CD4-positive, alpha-beta T cell treated with Interleukin-4 for 4 hours (primary cell): ENCODE results near the gene LCN15.
"Not testable (repeated sequence)": the region's sequence is repeated elsewhere in the genome, so short reads cannot be mapped to it uniquely, and the experiment has no call there.

Experiments used
- DNase-seq: peaks from one replicate; pipeline ENCODE4 v3.0.0-alpha.2; 2020

LCN15 gene

DNA sequence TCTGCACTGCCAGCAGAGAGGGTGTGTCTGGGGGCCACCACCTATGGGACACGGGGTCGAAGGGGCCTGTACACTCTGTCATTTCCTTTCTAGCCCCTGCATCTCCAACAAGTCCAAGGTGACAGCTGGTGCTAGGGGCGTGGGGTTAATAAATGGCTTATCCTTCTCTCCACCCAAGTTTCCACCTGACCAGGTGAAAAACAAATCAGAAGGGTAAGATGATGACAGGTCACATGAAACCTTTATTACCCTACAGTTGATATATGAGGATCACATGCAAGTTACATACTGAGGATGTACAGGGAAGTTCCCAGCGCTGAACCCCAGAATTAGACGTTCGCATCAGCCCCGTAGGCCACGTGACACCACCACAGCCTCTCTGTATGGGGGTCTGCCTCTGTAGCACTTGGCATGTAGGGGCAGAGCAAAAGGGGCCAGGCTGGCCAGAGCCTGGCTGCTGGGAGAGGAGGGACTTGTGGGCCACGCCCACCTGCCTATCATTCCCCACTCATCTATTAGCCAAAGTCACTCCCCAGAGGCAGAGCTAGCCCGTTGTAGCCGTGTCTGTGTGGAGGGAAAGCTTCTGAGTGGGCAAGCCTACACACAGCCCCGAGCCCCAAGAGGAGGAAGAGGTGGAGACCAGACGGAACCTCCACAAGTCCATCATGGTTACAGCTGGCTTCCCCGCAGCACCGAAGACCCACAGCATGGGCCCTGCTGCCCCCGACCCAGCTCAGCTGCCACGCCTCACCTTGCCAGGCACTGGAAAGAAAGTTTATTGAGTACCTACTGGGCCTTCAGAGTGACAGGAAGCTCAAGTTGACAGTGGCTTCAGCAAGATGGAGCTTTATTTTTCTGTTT is 29.0 kb upstream of the LCN15 start:
- DNase-seq, result no peak

GRCh38 chr9:136792321-136793085 is 28.2 kb upstream of the LCN15 start:
- DNase-seq, result no peak

GRCh38 chr9:136791516-136792276 is 27.4 kb upstream of the LCN15 start:
- DNase-seq, result peak; percentile 65

- DNase-seq, result peak; percentile 98
Measured at GRCh38 chr9:136790640-136791515, 26.6 kb upstream of the LCN15 start, which contains the start of gene TMEM141. Gene TMEM141 (plus strand): TSS chr9:136791344. CDS start chr9:136791371, 27 bp downstream.

DNA sequence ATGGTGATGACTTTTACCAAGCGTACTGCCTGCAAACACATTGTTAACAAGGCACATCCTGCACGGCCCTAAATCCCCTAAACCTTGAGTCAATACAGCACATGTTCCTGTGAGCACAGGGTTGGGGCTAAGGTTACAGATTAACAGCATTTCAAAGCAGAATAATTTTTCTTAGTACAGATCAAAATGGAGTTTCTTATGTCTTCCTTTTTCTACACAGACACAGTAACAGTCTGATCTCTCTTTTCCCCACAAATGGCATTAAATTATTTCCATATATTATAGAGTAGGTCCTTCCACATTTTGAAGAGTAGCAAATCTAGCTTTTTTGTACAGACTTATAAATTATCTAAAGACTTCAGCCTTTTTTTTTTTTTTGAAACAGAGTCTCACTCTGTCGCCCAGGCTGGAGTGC is 25.2 kb upstream of the LCN15 start:
- DNase-seq, result no peak

DNA sequence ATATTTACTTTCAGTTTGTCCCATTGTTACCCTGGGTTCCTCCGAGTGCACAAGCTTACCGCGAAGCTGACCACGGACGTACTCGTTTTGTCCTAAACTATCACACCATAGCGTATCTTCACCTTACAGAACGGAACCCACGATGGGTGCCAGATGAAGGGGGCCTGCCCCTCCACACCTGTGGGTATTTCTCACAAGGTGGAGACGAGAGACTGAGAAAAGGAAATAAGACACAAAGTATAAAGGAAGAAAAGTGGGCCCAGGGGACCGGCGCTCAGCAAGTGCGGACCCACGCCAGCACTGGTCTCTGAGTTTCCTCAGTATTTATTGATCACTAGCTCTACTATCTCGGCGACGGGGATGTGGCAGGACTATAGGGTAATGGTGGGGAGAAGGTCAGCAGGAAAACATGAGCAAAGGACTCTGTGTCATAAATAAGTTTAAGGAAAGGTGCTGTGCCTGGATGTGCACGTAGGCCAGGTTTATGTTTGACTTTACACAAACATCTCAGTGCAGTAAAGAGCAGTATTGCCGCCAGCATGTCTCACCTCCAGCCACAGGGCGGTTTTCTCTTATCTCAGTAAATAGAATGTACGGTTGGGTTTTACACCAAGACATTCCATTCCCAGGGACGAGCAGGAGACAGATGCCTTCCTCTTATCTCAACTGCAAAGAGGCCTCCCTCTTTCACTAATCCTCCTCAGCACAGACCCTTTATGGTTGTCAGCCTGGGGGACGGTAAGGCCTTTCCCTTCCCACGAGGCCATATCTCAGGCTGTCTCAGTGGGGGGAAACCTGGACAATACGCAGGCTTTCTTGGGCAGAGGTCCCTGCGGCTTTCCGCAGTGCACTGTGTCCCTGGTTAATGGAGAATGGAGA is 24.6 kb upstream of the LCN15 start:
- DNase-seq, result not testable (repeated sequence)

DNA sequence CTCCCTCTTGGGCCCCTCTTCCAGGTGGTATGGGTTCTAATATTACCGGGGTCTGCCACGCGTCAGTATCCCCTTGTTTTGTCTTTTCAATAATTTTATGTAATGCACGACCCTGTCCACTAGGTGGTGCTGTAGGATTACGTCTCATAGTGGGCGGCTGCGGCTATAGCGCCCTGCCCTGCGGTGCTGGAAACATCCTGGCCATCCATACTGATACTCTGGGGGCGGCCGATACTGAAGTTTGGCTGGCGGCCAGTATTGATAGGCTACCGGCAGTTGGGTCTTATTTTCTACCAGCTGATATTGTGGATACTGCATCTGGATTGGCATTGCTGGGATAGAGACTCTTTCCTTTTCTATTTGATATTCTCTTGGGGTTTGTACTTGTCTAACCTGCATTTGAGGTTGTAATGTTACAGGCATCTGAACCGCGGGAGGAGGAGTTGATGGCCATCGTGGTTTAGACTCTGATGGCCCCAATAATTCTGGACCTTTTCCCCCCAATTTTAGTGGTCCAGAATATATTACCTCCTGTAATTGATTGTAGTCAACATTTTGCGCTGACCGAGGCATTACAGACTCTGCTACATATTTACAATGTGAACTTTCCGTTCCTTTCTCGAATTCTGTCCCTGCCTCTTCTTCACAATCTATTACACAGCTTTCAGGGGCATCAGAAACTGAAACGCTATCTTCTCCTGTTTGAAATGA is 23.5 kb upstream of the LCN15 start:
- peak; percentile 81 for DNase-seq

- not testable (repeated sequence) for DNase-seq
Measured at GRCh38 chr9:136786983-136787382, 22.7 kb upstream of the LCN15 start.

GRCh38 chr9:136786451-136786850 is 22.1 kb upstream of the LCN15 start:
- DNase-seq, result no peak

GRCh38 chr9:136785565-136786355 is 21.4 kb upstream of the LCN15 start:
- not testable (repeated sequence) for DNase-seq

DNA sequence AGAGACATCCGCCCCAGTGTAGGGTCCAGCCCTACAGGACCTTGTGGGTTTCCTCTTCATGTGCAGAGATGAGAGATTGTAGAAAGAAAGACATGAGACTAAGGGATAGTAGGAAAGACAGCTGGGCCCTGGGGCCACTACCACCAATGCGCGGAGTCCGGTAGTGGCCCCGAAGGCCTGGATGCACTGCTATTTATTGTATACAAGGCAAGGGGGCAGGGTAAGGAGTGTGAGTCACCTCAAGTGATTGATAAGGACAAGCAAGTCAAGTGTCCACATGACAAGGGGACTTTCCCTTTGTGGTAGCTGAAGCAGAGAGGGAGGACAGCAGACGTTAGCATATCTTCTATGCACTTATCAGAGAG is 20.7 kb upstream of the LCN15 start:
- DNase-seq, result peak; percentile 65

- DNase-seq, result no peak
Measured at GRCh38 chr9:136784249-136784996, 20.1 kb upstream of the LCN15 start.

DNA sequence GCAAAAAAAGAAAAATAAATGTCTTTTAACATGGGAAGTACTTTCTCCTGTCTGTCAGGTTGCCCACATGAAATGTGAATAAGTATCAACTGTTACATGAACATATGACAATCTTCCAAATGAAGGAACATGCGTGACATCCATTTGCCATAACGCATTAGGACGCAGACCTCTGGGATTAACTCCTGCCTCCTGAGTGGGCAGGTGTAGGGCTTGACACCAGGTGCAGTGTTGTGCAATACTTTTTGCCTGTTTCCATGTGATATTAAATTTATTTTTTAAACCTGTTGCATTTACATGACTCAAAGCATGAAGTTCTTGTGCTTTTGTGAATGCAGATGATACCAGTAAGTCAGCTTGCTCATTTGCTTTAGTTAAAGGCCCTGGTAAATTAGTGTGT is 18.1 kb upstream of the LCN15 start:
- no peak for DNase-seq

DNA sequence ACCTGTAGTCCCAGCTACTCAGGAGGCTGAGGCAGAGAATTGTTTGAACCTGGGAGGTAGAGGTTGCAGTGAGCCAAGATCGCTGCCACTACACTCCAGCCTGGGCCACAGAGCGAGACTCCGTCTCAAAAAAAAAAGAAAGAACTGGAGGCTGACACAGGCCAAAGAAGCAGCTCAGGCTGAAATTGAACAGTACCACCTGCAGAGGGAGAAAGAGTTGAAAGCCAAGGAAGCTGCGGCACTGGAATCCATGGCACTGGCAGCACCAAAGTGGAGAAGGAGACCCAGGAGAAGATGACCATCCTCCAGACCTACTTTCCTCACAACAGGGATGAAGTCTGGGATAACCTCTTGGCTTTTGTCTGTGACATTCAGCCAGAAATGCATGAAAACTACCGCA is 15.5 kb upstream of the LCN15 start:
- no peak for DNase-seq

GRCh38 chr9:136777359-136777758 is 13.0 kb upstream of the LCN15 start:
- DNase-seq, result no peak

DNA sequence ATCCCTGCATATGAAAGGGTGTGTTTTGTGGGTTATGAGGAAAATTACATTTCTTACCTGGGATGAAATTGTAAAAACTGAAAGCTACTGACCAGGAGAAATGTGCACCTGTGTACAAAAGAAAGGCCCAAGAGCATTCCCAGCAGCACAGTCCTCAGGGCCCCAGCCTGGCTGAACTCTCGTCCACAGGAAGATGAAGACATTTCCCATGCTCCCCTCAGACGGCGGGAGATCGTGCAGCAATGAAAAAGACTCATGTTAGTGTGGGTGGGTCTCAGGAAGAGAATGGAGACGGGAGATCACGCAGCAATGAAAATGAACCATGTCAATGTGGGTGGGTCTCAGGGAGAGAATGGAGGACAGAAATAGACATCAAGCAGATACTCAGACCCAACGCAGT is 12.6 kb upstream of the LCN15 start:
- DNase-seq, result no peak

GRCh38 chr9:136775191-136775590 is 10.9 kb upstream of the LCN15 start:
- DNase-seq, result no peak

GRCh38 chr9:136774416-136775045 is 10.2 kb upstream of the LCN15 start:
- no peak for DNase-seq
